NOMO-1 treated with DMSO at 0.1 percent for 48 hours (cell line): Measurements from ENCODE around the gene FBXO45.
"Not testable (repeated sequence)": the region's sequence is repeated elsewhere in the genome, so short reads cannot be mapped to it uniquely, and the experiment has no call there.

ENCODE experiments used
- DNase-seq: peaks from one replicate; lab custom pipeline; 2025; ENCODE audit not compliant: unreplicated experiment; lab: John Stamatoyannopoulos, UW

The FBXO45 gene

GRCh38 chr3:196568246-196569002 is at the start of gene FBXO45, which contains the start of gene WDR53:
Gene FBXO45 (plus strand): TSS chr3:196568660. CDS start chr3:196568985, 325 bp downstream.
Gene WDR53 (minus strand): TSS chr3:196568554. CDS start chr3:196561475, 7,079 bp downstream.
- DNase-seq: peak; percentile 99

GRCh38 chr3:196518966-196519717 is 49.3 kb upstream of the FBXO45 start:
- DNase-seq: peak; percentile 79

GRCh38 chr3:196519718-196520082 is 48.8 kb upstream of the FBXO45 start:
- no peak for DNase-seq

- DNase-seq: not testable (repeated sequence)
Observed at GRCh38 chr3:196521291-196521690, 47.2 kb upstream of the FBXO45 start.

- no peak for DNase-seq
Observed at GRCh38 chr3:196523841-196524240, 44.6 kb upstream of the FBXO45 start.

- DNase-seq: peak; percentile 38
Observed at GRCh38 chr3:196524527-196524926, 43.9 kb upstream of the FBXO45 start.

DNA sequence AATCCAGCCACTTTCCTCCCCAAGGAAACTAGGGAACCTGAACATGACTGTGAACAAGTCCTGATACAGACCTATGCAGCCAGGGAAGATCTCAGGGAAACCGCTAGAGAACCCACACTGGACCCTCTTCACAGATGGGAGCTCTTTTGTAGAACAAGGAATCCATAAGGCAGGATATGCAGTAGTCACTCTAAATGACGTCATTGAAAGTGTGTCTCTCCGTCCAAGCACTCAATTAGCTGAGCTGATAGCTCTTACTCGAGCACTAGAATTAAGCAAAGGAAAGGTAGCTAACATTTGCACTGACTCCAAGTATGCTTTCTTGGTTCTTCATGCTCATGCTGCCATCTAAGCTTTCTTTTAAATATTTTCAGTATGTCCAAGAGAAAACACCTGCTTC is 43.3 kb upstream of the FBXO45 start:
- DNase-seq: no peak

DNA sequence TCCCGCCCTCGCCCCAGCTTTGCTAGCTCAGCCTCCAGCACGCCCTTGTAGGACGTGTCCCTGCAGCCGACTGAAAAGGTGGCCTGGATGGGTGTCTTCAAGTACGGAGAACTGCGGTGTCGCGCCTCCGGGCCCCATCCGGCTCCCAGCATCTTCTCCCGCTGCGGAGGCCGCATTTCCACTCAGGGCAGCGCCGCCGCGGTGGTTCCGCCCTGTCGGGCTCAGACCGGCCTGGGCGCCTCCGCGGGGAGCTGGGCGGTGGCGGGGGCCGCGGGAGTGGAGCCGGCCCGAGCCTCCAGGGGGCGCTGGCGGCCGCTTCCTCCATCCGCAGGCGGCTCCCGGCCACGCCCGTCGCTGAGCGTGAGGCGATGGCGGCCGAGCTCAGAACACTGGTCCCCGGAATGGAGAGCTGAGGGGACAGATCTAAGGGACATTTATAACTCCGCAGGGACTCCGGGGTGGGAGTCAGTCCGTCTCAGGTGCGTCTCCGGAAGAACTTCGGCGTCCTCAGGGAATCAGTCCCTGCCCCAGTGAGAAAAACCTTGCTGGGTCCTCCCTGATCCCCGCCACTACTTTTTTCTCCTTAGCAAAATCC is 39.7 kb upstream of the FBXO45 start:
- peak; percentile 86 for DNase-seq

- no peak for DNase-seq
Observed at GRCh38 chr3:196531418-196531817, 37.0 kb upstream of the FBXO45 start.

DNA sequence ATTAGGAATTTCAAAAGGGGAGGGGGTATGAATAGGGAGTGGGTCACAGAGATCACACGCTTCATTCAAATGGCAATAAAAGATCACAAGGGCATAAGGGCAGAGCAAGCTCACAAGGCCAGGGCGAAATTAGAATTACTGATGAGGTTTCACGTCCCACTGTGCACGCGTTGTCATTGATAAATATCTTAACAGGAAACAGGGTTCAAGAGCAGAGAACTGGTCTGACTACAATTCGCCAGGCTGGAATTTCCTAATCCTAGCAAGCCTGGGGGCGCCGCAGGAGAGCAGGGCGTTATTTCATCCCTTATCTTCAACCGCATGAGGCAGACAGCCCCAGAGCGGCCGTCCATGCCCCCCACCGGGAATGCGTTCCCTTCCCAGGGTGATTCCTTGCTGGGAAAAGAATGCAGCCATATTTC is 35.2 kb upstream of the FBXO45 start:
- DNase-seq: no peak

GRCh38 chr3:196537319-196537984 is 31.0 kb upstream of the FBXO45 start:
- DNase-seq: peak; percentile 31

- DNase-seq: no peak
Observed at GRCh38 chr3:196541684-196542445, 26.6 kb upstream of the FBXO45 start.

- no peak for DNase-seq
Observed at GRCh38 chr3:196544491-196544992, 23.9 kb upstream of the FBXO45 start.

DNA sequence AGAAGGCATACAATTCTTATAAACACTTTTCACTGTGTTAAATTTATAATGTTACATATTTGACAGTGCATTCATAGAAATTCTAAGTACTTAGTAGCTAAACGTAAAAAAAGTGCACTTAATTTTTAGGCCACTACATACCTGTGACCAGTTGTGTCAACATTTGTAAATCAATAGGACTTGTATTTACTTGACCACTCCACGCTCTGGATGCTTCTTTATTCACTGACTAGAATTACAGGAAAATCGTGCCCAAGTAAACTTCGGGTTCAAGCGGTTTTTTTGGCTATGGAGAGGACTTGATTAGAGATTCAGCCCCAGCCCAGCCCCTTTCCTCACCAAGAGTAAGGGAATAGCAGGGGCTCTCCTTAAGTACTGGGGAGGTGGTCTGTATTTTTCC is 21.9 kb upstream of the FBXO45 start:
- DNase-seq: no peak

GRCh38 chr3:196547067-196547466 is 21.4 kb upstream of the FBXO45 start:
- DNase-seq: no peak

GRCh38 chr3:196549312-196549711 is 19.1 kb upstream of the FBXO45 start:
- not testable (repeated sequence) for DNase-seq

- not testable (repeated sequence) for DNase-seq
Observed at GRCh38 chr3:196550172-196550571, 18.3 kb upstream of the FBXO45 start.

DNA sequence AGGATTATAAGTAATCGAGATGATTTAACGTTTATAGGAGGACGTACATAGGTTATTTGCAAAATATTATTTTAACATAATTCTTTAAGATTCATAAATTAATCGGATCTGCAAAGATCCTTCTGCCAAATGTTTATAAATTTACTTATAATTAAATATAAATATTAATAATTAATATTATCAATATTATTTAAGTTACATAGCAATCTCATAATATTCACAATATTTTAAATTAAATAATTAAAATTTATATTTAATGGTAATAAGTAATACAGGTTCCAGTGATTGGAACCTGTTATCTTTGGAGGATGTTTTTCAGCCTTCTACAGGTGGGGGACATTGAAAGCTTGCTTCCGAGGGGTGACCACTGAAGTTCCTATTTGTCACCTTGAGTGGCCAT is 16.2 kb upstream of the FBXO45 start:
- no peak for DNase-seq

- DNase-seq: no peak
Observed at GRCh38 chr3:196553551-196553950, 14.9 kb upstream of the FBXO45 start.

GRCh38 chr3:196554205-196554604 is 14.3 kb upstream of the FBXO45 start:
- DNase-seq: peak; percentile 93
